Measurements from ENCODE around the gene ZCCHC24. TPM values are rescaled to one million over a fixed set of nuclear protein-coding genes. Genes with fewer than 3 reads are reported as not detected.
"Not testable (repeated sequence)": the region's sequence is repeated elsewhere in the genome, so short reads cannot be mapped to it uniquely, and the experiment has no call there.

Gene ZCCHC24
- total RNA-seq, 1 experiment from 2014 or later: 20.5 TPM

DNA sequence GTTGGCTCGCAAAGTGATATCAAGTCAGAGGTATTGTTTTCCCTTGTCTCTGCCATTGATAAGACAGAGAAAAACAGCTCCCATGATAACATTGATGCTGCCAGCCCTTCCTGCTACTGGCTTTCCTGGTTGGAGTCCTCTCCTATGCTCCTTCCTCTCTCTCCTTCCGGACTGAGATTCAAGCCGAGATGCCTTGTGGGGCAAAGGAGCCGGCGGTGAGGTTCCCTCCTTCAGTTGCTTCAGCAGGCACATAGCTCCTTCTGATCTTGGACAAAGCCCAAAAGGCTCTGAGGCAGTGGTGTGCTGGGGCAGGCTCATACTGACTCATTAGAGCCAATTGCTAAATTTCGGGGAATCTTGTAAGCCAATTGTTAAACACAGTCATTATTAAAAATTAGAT is 8.8 kb upstream of the ZCCHC24 start:
- H3K4me3 ChIP-seq: no peak overlapping the region
- peak; percentile 77 for DNase-seq
- H3K36me3 ChIP-seq: no peaks in the 10 kb centered on the region
- no peaks in the 10 kb centered on the region for H3K27me3 ChIP-seq
- no peaks in the 10 kb centered on the region for H3K9me3 ChIP-seq

DNA sequence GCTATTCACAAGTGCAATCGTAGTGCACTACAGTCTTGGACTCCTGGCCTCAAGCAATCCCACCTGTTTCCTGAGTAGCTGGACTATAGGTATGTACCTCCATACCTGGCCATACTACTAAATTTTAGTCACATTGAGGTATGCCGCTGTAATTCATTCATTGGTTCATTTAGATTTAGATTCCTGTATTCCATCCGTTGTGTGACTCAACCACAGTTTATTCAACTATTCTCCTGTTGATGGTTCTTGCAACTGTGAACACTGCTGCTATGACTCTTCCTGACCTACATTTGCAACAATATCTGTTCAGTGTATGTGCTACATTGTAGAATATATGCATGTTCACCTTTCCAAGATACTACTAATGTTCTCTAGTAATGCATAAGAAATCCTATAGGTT is 8.0 kb upstream of the ZCCHC24 start:
- Histone ChIP-seq H3K9me3 (no peaks in the 10 kb centered on the region), H3K36me3 (no peaks in the 10 kb centered on the region), H3K4me3 (no peak overlapping the region), H3K27me3 (no peaks in the 10 kb centered on the region)
- DNase-seq: no peak

DNA sequence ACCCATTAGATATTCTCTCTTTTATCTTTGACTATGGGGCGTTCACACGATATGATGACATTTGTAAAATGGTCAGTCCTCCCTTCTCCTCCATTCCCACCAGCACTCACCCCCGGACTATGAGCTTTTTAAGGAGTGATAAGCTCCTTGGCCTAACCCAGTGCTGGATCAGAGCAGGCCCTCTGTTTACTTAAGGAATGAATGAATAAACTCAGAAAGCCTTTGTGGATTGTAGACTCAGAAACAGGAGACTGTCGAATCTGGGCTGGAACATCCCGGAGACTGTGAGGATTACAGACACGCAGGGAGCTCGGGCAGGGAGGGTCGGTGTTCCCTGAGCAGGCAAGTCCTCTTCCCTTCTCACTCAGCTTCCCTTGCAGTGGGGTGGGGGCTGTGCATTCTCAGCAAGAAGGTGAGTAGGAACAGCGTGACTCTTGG is 6.8 kb upstream of the ZCCHC24 start:
- DNase-seq: peak; percentile 21
- no peak overlapping the region for H3K4me3 ChIP-seq
- H3K36me3 ChIP-seq: no peaks in the 10 kb centered on the region
- H3K27me3 ChIP-seq: no peaks in the 10 kb centered on the region
- no peaks in the 10 kb centered on the region for H3K9me3 ChIP-seq

DNA sequence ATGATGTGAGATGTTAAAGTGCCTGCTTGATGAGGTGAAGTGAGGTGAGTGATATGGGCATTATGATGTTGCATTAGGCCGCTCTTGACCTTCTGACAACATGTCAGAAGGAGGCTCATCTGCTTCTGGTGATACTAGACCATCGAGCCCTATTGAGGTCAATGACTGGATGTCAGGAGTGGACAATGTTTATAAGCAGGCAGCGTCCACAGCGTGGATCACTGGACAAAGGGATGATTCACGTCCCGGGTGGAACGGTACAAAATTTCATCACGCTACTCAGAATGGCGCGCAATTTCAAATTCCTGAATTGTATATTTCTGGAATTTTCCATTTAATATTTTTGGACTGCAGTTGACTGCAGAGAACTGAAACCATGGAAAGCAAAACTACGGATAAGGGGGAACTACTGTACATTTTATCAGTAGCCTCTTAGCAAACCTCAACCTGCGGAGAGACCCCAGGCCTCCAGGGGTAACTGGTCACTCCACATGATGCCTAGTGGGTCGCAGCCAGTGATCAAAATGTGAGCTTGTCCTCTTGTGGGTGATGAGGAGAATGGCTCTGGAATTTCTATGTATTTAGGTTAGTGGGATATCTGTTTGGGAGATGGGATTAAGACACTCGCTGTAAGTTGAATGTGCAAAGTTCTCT is 5.7 kb upstream of the ZCCHC24 start:
- no peak for DNase-seq
- Histone ChIP-seq H3K27me3 (no peaks in the 10 kb centered on the region), H3K4me3 (no peak overlapping the region), H3K9me3 (no peaks in the 10 kb centered on the region), H3K36me3 (no peaks in the 10 kb centered on the region)

DNA sequence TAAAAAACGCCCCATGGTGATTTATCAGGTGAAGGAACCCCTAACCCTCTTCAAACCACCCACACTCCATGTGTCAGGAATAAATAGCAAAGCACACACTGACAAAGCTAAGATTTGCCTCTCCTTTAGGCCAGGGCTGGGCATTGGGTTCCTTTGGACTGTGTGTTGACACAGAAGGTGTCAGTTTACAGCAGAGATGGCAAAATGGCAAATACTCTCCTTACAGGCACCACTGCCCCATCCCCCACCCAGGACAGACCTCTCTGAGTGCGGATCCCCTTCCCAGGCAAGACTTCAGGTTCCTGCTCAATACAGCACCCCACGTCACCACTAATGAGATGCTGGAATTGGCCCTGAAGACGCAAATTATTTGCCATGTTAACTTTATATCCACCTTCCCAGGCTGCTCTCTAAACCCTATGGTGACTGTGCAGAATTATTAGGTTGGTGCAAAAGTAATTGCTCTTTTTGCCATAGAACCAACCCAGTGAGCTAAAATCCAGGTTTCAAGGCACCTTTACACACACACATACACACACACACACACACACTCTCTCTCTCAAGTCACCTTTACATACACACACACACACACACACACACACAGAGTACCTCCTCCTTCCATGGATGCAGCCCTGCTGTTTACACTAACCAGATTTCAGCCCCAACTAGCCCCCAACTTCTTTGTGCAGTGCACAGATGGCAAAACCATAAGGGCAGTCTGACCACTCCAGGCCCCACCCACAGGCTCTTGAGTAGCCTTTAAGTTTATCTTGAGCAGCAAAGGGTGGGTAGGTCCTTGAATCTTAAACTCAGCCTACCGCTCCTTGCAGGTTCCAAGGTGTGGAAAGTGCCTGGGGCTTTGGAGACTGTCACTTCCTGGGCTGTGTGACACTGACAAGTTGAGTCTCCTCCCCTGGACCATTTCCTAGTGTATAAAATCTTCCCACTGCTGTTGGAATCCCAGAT is 4.0 kb upstream of the ZCCHC24 start:
- no peaks in the 10 kb centered on the region for H3K9me3 ChIP-seq
- no peaks in the 10 kb centered on the region for H3K27me3 ChIP-seq
- no peaks in the 10 kb centered on the region for H3K36me3 ChIP-seq
- no peak overlapping the region for H3K4me3 ChIP-seq
- no peak for DNase-seq

DNA sequence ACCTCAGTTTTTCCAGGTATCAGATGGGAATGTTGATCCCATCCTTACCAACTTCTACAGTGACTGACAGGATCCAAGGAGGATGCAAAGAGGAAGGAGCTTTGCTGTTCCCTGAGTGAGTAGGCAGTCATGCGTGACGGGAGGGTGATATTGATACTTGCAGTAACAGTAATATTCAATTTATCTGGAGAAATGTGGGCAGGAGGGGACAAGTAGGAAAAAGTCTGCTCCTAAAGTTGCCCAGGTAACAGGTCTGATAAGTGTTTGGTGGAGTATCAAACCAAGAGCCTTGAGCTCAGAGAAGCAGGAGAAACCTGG is 3.3 kb upstream of the ZCCHC24 start:
- H3K27me3 ChIP-seq: no peaks in the 10 kb centered on the region
- peaks cover 3% of the 10 kb centered on the region; the same call in 1 of the 2 replicates for H3K36me3 ChIP-seq
- no peak overlapping the region for H3K4me3 ChIP-seq

DNA sequence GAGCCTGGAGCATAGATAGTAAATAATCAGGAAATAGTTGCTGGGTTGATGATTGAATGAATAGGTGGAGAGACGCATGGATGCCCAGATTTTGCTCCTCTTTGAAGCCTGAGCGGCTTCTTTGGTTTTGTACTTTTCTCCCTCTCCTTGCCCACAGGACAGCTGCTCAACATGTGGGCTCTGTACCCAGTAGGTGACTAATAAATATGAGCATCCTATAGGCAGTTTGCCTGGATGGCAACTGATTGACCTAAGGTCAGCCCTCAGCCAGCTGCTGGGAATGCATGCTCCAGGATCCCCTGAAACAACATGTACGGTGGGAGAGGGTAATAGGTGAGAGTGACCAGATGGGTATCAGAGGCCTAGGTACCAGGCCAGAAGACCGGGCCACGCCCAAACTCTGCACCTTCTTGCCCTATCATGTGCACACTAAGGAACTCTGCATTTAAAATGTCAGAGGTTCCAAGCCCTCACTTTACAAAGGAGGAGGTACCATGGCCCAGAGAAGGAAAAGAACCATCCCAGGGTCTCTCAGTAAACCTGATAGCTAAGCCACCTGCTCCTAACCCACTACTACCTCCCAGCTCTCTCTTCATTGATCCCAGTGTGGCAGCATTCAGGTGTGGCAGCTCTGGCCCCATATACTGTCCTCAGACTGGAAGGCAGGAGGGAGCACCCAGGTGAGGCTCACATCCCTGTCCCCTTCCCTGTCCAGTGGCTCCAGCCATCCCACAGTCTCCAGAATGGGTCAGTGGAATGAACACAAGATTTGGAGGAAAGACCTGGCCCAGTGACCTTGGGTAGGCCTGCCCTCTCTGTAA is 2.7 kb upstream of the ZCCHC24 start:
- no peaks in the 10 kb centered on the region for H3K9me3 ChIP-seq
- no peaks in the 10 kb centered on the region for H3K27me3 ChIP-seq
- H3K4me3 ChIP-seq: no peak overlapping the region
- DNase-seq: peak; percentile 21
- H3K36me3 ChIP-seq: peaks cover 7% of the 10 kb centered on the region; the same call in 1 of the 2 replicates

More for the DNA sequence above, 3.3 kb upstream of the ZCCHC24 start:
- no peaks in the 10 kb centered on the region for H3K9me3 ChIP-seq
- DNase-seq: no peak

DNA sequence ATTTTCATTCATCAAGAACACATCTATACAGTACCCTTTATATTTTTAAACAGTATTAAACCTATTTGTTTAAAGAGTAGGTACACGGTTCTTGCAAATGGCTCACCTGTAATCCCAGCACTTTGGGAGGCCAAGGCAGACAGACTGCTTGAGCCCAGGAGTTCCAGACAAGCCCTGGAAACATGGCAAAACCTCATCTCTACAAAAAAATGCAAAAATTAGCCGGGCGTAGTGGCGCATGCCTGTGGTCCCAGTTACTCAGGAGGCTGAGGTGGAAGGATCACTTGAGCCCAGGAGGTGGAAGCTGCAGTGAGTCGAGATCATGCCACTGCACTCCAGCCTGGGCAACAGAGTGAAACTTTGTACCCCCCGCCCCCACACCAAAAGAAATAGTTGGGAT is 1.8 kb upstream of the ZCCHC24 start:
- H3K36me3 ChIP-seq, DNase-seq: not testable (repeated sequence)

DNA sequence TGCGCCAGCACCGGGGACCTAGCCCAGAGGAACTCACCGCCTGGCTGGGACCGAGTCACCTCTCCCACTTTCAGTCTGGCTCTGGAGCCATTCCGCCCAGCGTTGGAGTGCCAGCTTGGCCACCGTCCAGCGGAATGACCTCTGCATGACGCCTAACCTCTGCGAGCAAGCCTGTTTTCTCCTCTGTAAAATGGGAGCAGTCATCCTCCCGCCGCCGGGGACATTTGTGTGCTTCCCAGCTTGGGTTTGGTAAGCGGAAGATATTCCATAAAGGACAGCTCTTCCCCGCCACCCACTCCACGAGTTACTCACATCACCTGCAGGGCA is 1.3 kb upstream of the ZCCHC24 start:
- no peaks in the 10 kb centered on the region for H3K9me3 ChIP-seq
- peaks cover 9% of the 10 kb centered on the region for H3K36me3 ChIP-seq
- no peaks in the 10 kb centered on the region for H3K27me3 ChIP-seq
- DNase-seq: peak; percentile 57
- peak overlapping the region; percentile 21; the same call in 1 of the 2 replicates for H3K4me3 ChIP-seq

More for the DNA sequence above, 1.8 kb upstream of the ZCCHC24 start:
- not testable (repeated sequence) for H3K27me3 ChIP-seq, H3K9me3 ChIP-seq, H3K4me3 ChIP-seq

DNA sequence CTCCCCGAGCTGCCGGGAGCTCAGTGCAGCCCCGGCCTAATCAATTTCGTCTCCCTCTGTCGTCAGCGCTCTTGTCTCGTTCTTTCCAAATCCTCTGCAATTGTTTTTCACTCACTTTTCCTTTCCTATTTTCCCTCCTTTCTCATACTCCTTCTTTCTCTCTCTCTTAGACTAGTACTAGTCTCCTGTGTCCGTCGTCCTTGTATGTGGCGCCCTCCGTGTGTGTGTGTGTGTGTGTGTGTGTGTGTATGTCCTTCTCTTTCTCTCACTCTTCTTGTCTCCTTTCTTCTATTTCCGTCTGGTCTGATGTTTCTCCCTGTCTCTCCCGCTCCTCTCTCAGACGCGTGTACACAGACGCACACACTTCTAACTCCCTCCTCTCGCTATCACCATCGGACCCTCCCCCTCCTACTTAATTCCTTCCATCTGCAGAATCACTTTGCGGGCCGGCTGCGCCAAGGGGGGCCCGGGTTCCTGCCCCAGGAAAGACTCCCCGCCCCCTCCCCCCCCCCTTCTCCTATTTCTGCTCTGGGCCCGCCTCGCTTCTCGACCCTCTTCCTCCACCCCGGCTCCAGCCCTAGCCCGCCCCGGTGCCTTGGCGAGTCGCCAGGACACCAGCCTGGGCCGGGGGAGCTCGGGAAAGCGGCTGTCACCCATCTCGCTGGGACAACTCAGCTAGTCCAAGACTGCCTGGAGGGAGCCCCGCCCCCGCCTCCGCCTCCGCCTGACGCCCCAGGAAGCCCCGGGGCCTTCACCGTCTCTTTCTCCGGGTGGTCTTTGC is 743 bp upstream of the ZCCHC24 start:
- no peak for DNase-seq
- Histone ChIP-seq H3K4me3 (peak overlapping the region; percentile 21), H3K36me3 (peaks cover 9% of the 10 kb centered on the region), H3K27me3 (no peaks in the 10 kb centered on the region), H3K9me3 (no peaks in the 10 kb centered on the region)

DNA sequence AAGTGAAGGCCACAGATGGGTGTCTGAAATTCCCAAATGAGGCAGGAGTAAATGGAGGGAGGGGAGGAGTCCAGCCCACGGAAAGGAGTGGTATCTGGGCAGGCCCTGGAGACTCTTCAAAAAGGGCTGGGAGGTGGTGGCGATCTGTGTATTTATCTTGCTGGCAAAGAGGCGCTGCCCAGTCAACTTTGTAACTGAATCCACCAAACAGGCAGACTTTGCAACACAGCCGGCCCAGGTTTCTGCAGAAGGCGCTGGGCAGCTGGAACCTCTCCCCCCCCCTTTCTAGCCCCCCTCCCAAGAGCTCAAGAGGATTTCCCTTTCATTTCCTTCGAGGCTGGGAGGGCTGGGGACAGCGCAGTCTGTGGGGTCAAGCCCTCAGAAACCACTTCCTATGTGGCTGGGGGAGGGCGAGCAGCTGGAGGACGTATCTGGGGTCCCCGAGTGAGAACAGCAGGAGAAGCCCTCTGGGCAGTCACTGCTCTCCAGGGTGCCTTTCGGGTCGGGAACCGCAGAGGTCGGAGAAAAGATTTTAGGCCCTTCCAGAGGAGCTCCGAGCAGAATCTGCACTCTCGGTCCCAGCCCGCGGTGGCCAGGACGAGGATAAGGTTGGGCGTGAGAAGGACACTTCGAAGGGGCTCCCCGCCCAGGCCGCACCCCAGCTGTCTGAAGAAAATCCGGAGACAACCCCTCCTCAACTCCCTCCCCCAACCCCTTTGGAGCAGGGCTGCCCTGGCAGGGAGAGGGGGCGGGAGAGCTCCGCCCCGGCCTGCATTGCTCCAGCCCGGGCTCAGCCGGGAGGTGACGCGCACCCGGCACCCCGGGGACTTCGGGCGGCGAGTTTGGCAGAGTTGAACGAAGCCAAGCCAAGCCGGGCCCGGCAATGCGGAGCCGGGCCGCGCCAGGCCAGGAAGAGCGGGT is 965 bp downstream of the ZCCHC24 start:
- peak; percentile 90 for DNase-seq
- H3K9me3 ChIP-seq: no peaks in the 10 kb centered on the region
- no peaks in the 10 kb centered on the region for H3K27me3 ChIP-seq
- peak overlapping the region; percentile 61 for H3K4me3 ChIP-seq
- peaks cover 13% of the 10 kb centered on the region for H3K36me3 ChIP-seq

DNA sequence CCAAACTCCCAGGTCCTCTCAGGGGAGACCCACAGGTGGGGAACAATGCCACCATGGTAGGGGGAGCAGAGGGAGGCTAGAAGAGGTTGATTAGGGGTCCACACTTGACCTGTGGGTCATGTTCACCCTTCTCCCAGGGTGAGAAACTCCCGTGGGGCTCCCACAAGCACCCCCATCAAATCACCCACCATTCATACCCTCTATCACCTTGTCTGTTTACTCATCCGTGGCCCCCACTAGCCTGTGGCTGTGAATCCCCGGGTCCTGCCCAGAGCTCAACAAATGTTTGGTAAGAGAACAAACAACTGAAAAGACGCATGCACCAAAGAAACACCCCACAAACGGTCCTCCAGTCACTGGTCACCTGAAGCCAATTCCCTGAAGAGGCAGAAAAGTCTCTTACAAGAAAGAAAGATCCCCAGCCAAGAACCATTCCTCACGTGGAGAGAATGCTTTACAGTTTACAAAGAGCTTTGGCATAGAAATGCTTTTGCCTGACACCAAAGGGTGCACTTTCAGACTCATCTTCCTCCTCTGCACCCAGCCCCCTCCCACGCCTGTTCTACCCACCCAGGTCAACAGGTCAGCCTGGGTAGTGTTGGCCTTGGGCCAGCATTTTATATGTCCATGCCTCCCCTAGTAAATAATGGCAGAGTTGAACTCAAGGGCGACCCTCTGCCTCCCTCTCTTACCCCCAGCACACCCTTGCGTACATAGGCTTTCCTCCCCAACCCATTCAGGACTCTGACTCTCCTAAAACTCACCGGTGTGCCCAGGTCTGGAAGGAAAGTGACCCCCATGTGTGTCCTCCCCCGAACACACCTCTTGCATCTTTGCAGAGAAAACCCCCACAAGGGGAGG is 1.9 kb downstream of the ZCCHC24 start:
- H3K4me3 ChIP-seq: peak overlapping the region; percentile 61
- DNase-seq: peak; percentile 30
- peaks cover 18% of the 10 kb centered on the region for H3K36me3 ChIP-seq

DNA sequence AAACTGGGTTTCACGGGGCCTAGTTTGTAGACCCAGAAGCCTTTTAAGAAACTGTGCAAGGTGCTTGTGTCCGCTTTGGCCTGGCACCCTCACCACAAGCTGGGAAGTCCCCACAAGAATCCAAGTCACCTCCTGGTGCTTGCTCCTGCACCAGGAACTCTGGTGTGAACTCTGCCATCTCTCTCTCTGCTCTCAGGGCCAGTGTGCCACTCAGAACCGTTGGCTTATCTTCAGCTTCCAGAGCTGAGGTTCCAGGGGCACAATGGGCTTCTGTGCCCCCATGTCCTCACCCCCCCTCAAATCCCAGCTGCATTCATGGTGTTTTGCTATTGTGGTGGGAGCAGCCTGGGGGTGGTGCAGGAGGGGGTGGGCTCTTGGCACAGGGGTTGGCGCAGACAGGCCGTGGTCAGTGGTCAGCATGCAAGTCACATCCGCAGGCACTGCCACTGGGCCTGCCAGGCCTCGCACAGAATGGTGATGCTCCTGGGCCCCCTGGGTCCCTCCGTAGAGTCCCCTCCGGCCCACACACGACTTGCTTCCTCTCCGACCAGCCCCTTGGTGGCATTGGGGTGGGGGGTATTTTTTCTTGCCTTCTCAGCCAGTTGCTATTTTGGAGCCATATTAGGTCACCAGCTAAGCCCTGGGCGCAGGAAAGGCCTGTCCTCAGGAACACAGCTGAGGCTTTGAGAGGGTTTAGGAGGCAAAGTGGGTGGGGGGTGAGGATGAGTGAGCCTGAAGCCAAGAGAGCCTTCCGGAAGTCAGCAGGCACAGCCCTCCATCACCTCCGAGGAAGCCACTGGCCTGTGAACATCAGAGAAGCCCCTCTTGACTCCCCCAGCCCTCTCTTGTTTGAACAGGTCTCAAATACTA is 3.0 kb downstream of the ZCCHC24 start:
- Histone ChIP-seq H3K27me3 (no peaks in the 10 kb centered on the region), H3K4me3 (no peak overlapping the region)

More for the DNA sequence above, 1.9 kb downstream of the ZCCHC24 start:
- no peaks in the 10 kb centered on the region for H3K9me3 ChIP-seq
- no peaks in the 10 kb centered on the region for H3K27me3 ChIP-seq

DNA sequence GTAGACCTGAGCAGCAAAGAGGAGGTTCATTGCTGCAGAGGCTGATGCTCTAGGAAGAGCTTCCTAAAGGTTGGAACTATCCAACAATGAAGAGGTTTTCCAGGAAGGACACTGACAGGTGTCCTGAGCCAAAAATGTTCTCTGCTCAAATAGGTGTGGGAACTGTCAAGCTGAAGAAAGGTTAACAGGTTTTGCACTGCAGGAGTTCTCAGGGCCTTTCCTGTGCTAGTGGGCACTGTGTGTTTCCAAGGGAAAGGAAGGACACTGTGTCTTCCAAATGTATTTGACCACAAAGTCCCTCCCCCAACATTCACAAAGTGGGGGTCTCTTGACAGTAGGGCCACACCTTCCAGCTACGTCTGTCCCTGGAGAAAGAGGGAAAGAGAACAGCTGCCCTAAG is 4.0 kb downstream of the ZCCHC24 start:
- H3K27me3 ChIP-seq: no peaks in the 10 kb centered on the region
- peaks cover 23% of the 10 kb centered on the region for H3K36me3 ChIP-seq
- H3K4me3 ChIP-seq: no peak overlapping the region
- no peak for DNase-seq
- no peaks in the 10 kb centered on the region for H3K9me3 ChIP-seq

More for the DNA sequence above, 3.0 kb downstream of the ZCCHC24 start:
- no peak for DNase-seq
- H3K36me3 ChIP-seq: peaks cover 18% of the 10 kb centered on the region
- H3K9me3 ChIP-seq: no peaks in the 10 kb centered on the region

Measured in MG63 (cell line).